ENCODE measurements around the gene PCDHGB5. TPM values are rescaled to one million over a fixed set of nuclear protein-coding genes. Genes with fewer than 3 reads are reported as not detected.

PCDHGB5 gene
- total RNA-seq, 4 donors from 2014 or later, result 13.3 to 27.4 (median 15.3) TPM

- peaks cover 70% of the 10 kb centered on the region for H3K9me3 ChIP-seq
- DNase-seq (ENCODE audit: low spot score in 2 of 2), result no peak
- WGBS, result 32% methylated on average over 15 of the region's 74 CpGs
Measured at GRCh38 chr5:141419074-141419880, 21.5 kb downstream of the PCDHGB5 start.

DNA sequence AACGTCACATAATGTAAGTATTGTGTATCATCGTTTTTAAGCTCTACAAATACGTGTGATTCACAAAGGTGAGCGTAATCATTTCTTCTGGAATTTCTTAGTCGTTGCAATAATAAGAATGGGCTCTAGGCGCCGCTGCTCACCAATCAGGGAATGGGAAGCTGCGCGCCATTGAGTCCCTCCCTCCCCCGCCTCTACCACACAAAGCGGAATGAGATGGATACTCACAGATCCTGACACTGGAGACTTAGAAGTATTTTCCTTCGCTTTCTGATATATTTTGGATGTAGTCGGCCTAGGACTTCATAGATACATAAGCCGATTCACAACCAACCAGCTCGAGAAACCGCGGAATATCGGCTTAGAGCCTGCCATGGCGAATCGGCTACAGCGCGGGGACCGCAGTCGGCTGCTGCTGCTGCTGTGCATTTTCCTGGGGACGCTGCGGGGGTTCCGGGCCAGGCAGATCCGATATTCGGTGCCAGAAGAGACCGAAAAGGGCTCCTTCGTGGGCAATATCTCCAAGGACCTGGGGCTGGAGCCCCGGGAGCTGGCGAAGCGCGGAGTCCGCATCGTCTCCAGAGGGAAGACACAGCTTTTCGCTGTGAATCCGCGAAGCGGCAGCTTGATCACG, 23.2 kb downstream of the PCDHGB5 start, which contains the start of gene PCDHGA11:
PCDHGA11 (plus strand) TSS at position 197 of the 634 bp plus-strand sequence; CDS start at position 374, 177 bp downstream.
- DNase-seq (ENCODE audit: low spot score in 2 of 2), result no peak
- TF ChIP-seq, protein P1, sequence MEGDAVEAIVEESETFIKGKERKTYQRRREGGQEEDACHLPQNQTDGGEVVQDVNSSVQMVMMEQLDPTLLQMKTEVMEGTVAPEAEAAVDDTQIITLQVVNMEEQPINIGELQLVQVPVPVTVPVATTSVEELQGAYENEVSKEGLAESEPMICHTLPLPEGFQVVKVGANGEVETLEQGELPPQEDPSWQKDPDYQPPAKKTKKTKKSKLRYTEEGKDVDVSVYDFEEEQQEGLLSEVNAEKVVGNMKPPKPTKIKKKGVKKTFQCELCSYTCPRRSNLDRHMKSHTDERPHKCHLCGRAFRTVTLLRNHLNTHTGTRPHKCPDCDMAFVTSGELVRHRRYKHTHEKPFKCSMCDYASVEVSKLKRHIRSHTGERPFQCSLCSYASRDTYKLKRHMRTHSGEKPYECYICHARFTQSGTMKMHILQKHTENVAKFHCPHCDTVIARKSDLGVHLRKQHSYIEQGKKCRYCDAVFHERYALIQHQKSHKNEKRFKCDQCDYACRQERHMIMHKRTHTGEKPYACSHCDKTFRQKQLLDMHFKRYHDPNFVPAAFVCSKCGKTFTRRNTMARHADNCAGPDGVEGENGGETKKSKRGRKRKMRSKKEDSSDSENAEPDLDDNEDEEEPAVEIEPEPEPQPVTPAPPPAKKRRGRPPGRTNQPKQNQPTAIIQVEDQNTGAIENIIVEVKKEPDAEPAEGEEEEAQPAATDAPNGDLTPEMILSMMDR (IDR thresholded peaks at IDR 0.05), result peak in 1 of 2 donors; percentile 13
- TF ChIP-seq POLR2A (IDR thresholded peaks at IDR 0.05), result no peak
- no peak within 1 kb of the TSS for H3K27ac ChIP-seq
- H3K4me3 ChIP-seq, result peak within 1 kb of the TSS; percentile 36
- H3K36me3 ChIP-seq, result no peaks in the 10 kb centered on the region
- peaks cover 64% of the 10 kb centered on the region for H3K9me3 ChIP-seq
- 18% methylated on average over 40 of the region's 42 CpGs for WGBS
- H3K27me3 ChIP-seq, result no peaks in the 10 kb centered on the region
- H3K4me1 ChIP-seq, result no peaks in the 10 kb centered on the region

More at GRCh38 chr5:141419074-141419880, 21.5 kb downstream of the PCDHGB5 start:
- no peak for TF ChIP-seq POLR2A (IDR thresholded peaks at IDR 0.05)
- TF ChIP-seq EP300 (IDR thresholded peaks at IDR 0.05), result no peak
- no peak for TF ChIP-seq POLR2AphosphoS5 (IDR thresholded peaks at IDR 0.05)
- TF ChIP-seq, protein P1 (IDR thresholded peaks at IDR 0.05), result no peak
- H3K27me3 ChIP-seq, result no peaks in the 10 kb centered on the region
- no peak overlapping the region for H3K27ac ChIP-seq
- H3K36me3 ChIP-seq, result no peaks in the 10 kb centered on the region
- H3K4me1 ChIP-seq, result no peaks in the 10 kb centered on the region
- H3K4me3 ChIP-seq, result no peak overlapping the region

- 14% methylated on average over 13 of the region's 13 CpGs for WGBS
- TF ChIP-seq, protein P1 (IDR thresholded peaks at IDR 0.05), result no peak
- TF ChIP-seq POLR2A (IDR thresholded peaks at IDR 0.05) (no peak), POLR2AphosphoS5 (IDR thresholded peaks at IDR 0.05) (no peak), EP300 (IDR thresholded peaks at IDR 0.05) (no peak)
- Histone ChIP-seq H3K9me3 (peaks cover 69% of the 10 kb centered on the region), H3K4me3 (peak overlapping the region; percentile 36), H3K4me1 (no peaks in the 10 kb centered on the region), H3K36me3 (no peaks in the 10 kb centered on the region), H3K27ac (no peak overlapping the region), H3K27me3 (no peaks in the 10 kb centered on the region)
- DNase-seq (ENCODE audit: low spot score in 2 of 2), result no peak
Measured at GRCh38 chr5:141421489-141421855, 23.7 kb downstream of the PCDHGB5 start.

GRCh38 chr5:141422742-141423291, 25.1 kb downstream of the PCDHGB5 start:
- H3K36me3 ChIP-seq, result no peaks in the 10 kb centered on the region
- H3K27ac ChIP-seq, result no peak overlapping the region
- WGBS, result 26% methylated on average over 18 of the region's 42 CpGs
- DNase-seq (ENCODE audit: low spot score in 2 of 2), result no peak
- H3K4me3 ChIP-seq, result no peak overlapping the region
- TF ChIP-seq, protein P1 (IDR thresholded peaks at IDR 0.05), result no peak
- no peak for TF ChIP-seq EP300 (IDR thresholded peaks at IDR 0.05)
- no peak for TF ChIP-seq POLR2A (IDR thresholded peaks at IDR 0.05)
- TF ChIP-seq POLR2AphosphoS5 (IDR thresholded peaks at IDR 0.05), result no peak
- H3K27me3 ChIP-seq, result no peaks in the 10 kb centered on the region
- peaks cover 78% of the 10 kb centered on the region for H3K9me3 ChIP-seq
- H3K4me1 ChIP-seq, result no peaks in the 10 kb centered on the region

Data from suprapubic skin (tissue), 4 donors.